ENCODE results near the gene VSTM5.
"Not testable (repeated sequence)": the region's sequence is repeated elsewhere in the genome, so short reads cannot be mapped to it uniquely, and the experiment has no call there.

VSTM5 gene

DNA sequence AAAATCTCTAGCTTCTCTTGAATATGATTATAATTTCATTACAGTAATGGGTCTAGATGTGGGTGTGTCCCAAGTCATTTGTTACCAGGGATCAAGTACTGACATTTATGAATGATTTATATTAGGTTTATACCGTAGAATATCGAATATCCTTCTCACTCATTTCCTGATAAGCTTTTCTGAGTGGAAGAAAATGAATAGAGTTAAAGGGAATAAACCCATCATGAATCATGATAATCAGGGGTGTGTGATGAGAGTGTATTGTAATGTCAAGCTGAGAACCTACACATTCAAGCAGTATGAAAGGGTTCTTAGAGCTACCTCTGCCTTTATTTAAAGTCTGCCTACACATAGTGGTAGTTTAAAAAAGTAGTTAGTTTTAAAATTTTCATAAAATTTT lies 49.1 kb downstream of the VSTM5 start:
- H3K27me3 ChIP-seq (ENCODE audit: control insufficient read depth, insufficient read depth, low read length, poor library complexity, severe bottlenecking) = no peaks in the 10 kb centered on the region
- WGBS, 2 experiments = 100% methylated on average over 1 to 2 of the region's 2 CpGs
- H3K4me3 ChIP-seq (ENCODE audit: insufficient read depth, low read depth, low read length) = no peak overlapping the region
- peaks cover 59% of the 10 kb centered on the region for H3K36me3 ChIP-seq (ENCODE audit: control insufficient read depth, insufficient read depth, low read length)
- no peak overlapping the region for H3K27ac ChIP-seq (ENCODE audit: insufficient read depth, low read depth, low read length, poor library complexity, severe bottlenecking)
- no peaks in the 10 kb centered on the region for H3K9me3 ChIP-seq (ENCODE audit: control insufficient read depth, low read length)
- H3K4me1 ChIP-seq (ENCODE audit: control insufficient read depth, insufficient read depth, low read length) = no peaks in the 10 kb centered on the region

DNA sequence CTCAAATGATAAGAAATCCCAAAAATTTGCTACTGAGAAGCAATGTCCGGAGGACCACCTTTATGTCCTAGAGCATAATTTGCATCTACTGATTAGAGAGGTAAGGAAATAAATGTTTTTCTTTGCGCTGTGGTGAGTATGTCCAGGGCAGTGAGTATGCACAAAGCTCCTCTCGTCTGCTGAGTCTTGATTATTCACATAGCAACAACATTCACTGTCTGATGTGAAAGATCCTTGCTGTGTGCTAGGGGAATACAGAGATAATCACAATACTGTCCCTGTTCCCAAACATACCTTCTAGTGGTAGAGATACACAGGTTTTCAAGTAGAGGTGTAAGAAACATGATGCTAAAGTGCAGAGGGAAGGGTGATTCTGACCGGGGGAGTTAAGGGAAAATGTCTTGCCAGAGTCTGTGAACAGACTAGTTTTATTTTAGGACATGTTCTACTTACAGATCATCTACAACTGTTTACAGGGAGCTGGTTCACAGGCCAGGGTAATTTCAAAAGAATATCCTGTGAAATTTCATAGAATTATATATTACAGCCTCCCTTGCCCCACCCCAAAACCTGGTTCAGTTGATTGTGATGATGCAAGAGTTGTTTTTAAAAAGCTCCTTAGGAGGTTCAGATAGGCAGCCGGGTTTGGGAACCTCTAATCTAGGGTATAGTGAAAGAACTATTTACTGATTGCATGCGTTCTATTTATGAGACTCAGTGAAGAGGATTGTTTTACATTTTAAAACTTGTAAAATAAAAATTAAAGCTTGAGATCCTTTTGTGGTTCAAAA lies 53.8 kb downstream of the VSTM5 start:
- H3K27ac ChIP-seq (ENCODE audit: insufficient read depth, low read depth, low read length, poor library complexity, severe bottlenecking) = no peak overlapping the region
- no peaks in the 10 kb centered on the region for H3K4me1 ChIP-seq (ENCODE audit: control insufficient read depth, insufficient read depth, low read length)
- no peaks in the 10 kb centered on the region for H3K9me3 ChIP-seq (ENCODE audit: control insufficient read depth, low read length)
- H3K36me3 ChIP-seq (ENCODE audit: control insufficient read depth, insufficient read depth, low read length) = peaks cover 67% of the 10 kb centered on the region
- H3K4me3 ChIP-seq (ENCODE audit: insufficient read depth, low read depth, low read length) = no peak overlapping the region
- 88 to 89% methylated on average over 6 of the region's 6 CpGs for WGBS, 2 experiments
- no peaks in the 10 kb centered on the region for H3K27me3 ChIP-seq (ENCODE audit: control insufficient read depth, insufficient read depth, low read length, poor library complexity, severe bottlenecking)

GRCh38 chr11:93791493-93791892 lies 58.9 kb downstream of the VSTM5 start:
- no peaks in the 10 kb centered on the region for H3K4me1 ChIP-seq (ENCODE audit: control insufficient read depth, insufficient read depth, low read length)
- H3K36me3 ChIP-seq (ENCODE audit: control insufficient read depth, insufficient read depth, low read length) = peaks cover 73% of the 10 kb centered on the region
- WGBS, 2 experiments = 91 to 94% methylated on average over 5 of the region's 5 CpGs
- no peak overlapping the region for H3K4me3 ChIP-seq (ENCODE audit: insufficient read depth, low read depth, low read length)
- no peaks in the 10 kb centered on the region for H3K27me3 ChIP-seq (ENCODE audit: control insufficient read depth, insufficient read depth, low read length, poor library complexity, severe bottlenecking)
- H3K27ac ChIP-seq (ENCODE audit: insufficient read depth, low read depth, low read length, poor library complexity, severe bottlenecking) = no peak overlapping the region
- H3K9me3 ChIP-seq (ENCODE audit: control insufficient read depth, low read length) = no peaks in the 10 kb centered on the region

- peaks cover 21% of the 10 kb centered on the region for H3K36me3 ChIP-seq (ENCODE audit: control insufficient read depth, insufficient read depth, low read length)
- no peaks in the 10 kb centered on the region for H3K27me3 ChIP-seq (ENCODE audit: control insufficient read depth, insufficient read depth, low read length, poor library complexity, severe bottlenecking)
- peak overlapping the region; percentile 39 for H3K27ac ChIP-seq (ENCODE audit: insufficient read depth, low read depth, low read length, poor library complexity, severe bottlenecking)
- H3K9me3 ChIP-seq (ENCODE audit: control insufficient read depth, low read length) = no peaks in the 10 kb centered on the region
- peak overlapping the region; percentile 96 for H3K4me3 ChIP-seq (ENCODE audit: insufficient read depth, low read depth, low read length)
- peaks cover 5% of the 10 kb centered on the region for H3K4me1 ChIP-seq (ENCODE audit: control insufficient read depth, insufficient read depth, low read length)
- 0 to 1% methylated on average over 13 of the region's 13 CpGs for WGBS, 2 experiments
Observed at GRCh38 chr11:93784935-93785360, 65.5 kb downstream of the VSTM5 start.

DNA sequence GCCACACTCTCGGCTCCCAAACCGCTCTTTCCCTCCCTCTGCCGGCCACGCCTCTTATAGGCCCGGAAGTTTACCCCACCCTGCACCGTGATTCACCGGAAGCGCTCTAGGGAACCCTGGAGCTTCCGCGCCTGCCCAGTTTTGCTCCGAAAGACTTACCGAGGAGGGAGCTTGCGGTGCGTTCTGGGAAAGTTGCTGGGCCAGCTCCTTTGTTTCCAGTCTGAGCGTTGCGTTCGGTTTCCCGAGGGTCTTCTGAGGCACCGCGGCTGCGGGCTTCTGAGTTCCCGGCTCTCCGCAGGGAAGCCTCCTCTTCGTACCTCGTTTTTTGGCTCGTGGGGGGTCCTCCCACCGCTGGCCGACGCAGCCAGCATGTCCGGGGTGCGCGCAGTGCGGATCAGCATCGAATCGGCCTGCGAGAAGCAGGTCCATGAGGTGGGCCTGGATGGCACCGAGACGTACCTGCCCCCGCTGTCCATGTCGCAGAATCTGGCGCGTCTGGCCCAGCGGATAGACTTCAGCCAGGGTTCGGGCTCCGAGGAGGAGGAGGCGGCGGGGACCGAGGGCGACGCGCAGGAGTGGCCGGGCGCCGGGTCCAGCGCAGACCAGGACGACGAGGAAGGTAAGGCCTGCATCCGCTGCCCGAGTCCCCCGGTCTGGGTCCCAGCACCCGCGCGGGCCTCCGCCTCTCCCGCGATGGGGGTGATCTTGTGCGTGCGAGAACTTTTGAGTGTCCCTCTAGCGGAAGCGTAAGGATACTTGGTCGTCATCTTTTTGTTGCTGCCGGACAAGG lies 66.1 kb downstream of the VSTM5 start, which contains the start of gene MED17:
Gene MED17 (plus strand): TSS at position 138 of the 790 bp plus-strand sequence. CDS start 232 bp downstream, at position 370.
- H3K27me3 ChIP-seq (ENCODE audit: control insufficient read depth, insufficient read depth, low read length, poor library complexity, severe bottlenecking) = no peaks in the 10 kb centered on the region
- H3K4me3 ChIP-seq (ENCODE audit: insufficient read depth, low read depth, low read length) = peak within 1 kb of the TSS; percentile 96
- no peaks in the 10 kb centered on the region for H3K9me3 ChIP-seq (ENCODE audit: control insufficient read depth, low read length)
- peaks cover 5% of the 10 kb centered on the region for H3K4me1 ChIP-seq (ENCODE audit: control insufficient read depth, insufficient read depth, low read length)
- peak within 1 kb of the TSS; percentile 99 for H3K27ac ChIP-seq (ENCODE audit: insufficient read depth, low read depth, low read length, poor library complexity, severe bottlenecking)
- peaks cover 16% of the 10 kb centered on the region for H3K36me3 ChIP-seq (ENCODE audit: control insufficient read depth, insufficient read depth, low read length)
- WGBS, 2 experiments = 0% methylated on average over 72 of the region's 72 CpGs

- Histone ChIP-seq H3K4me3 (ENCODE audit: insufficient read depth, low read depth, low read length) (peak overlapping the region; percentile 96), H3K4me1 (ENCODE audit: control insufficient read depth, insufficient read depth, low read length) (peaks cover 5% of the 10 kb centered on the region), H3K9me3 (ENCODE audit: control insufficient read depth, low read length) (no peaks in the 10 kb centered on the region), H3K27ac (ENCODE audit: insufficient read depth, low read depth, low read length, poor library complexity, severe bottlenecking) (peak overlapping the region; percentile 99), H3K27me3 (ENCODE audit: control insufficient read depth, insufficient read depth, low read length, poor library complexity, severe bottlenecking) (no peaks in the 10 kb centered on the region), H3K36me3 (ENCODE audit: control insufficient read depth, insufficient read depth, low read length) (peaks cover 11% of the 10 kb centered on the region)
- WGBS, 2 experiments = 0 to 1% methylated on average over 9 of the region's 10 CpGs
Observed at GRCh38 chr11:93783765-93784144, 66.7 kb downstream of the VSTM5 start.

GRCh38 chr11:93783362-93783761 lies 67.1 kb downstream of the VSTM5 start:
- no peak overlapping the region for H3K27ac ChIP-seq (ENCODE audit: insufficient read depth, low read depth, low read length, poor library complexity, severe bottlenecking)
- peak overlapping the region; percentile 96 for H3K4me3 ChIP-seq (ENCODE audit: insufficient read depth, low read depth, low read length)
- no peaks in the 10 kb centered on the region for H3K9me3 ChIP-seq (ENCODE audit: control insufficient read depth, low read length)
- H3K4me1 ChIP-seq (ENCODE audit: control insufficient read depth, insufficient read depth, low read length) = peaks cover 5% of the 10 kb centered on the region
- 85 to 88% methylated on average over 5 of the region's 7 CpGs for WGBS, 2 experiments
- peaks cover 7% of the 10 kb centered on the region for H3K36me3 ChIP-seq (ENCODE audit: control insufficient read depth, insufficient read depth, low read length)
- no peaks in the 10 kb centered on the region for H3K27me3 ChIP-seq (ENCODE audit: control insufficient read depth, insufficient read depth, low read length, poor library complexity, severe bottlenecking)

- H3K9me3 ChIP-seq (ENCODE audit: control insufficient read depth, low read length) = no peaks in the 10 kb centered on the region
- H3K27me3 ChIP-seq (ENCODE audit: control insufficient read depth, insufficient read depth, low read length, poor library complexity, severe bottlenecking) = no peaks in the 10 kb centered on the region
- no peak overlapping the region for H3K27ac ChIP-seq (ENCODE audit: insufficient read depth, low read depth, low read length, poor library complexity, severe bottlenecking)
- no peaks in the 10 kb centered on the region for H3K4me1 ChIP-seq (ENCODE audit: control insufficient read depth, insufficient read depth, low read length)
- H3K36me3 ChIP-seq (ENCODE audit: control insufficient read depth, insufficient read depth, low read length) = no peaks in the 10 kb centered on the region
- H3K4me3 ChIP-seq (ENCODE audit: insufficient read depth, low read depth, low read length) = no peak overlapping the region
- WGBS, 2 experiments = 53% methylated on average over 2 of the region's 2 CpGs; no CpG with 5 or more reads in 1 of the 2 experiments
Observed at GRCh38 chr11:93775289-93775688, 75.1 kb downstream of the VSTM5 start.

- H3K36me3 ChIP-seq (ENCODE audit: control insufficient read depth, insufficient read depth, low read length); H3K27ac ChIP-seq (ENCODE audit: insufficient read depth, low read depth, low read length, poor library complexity, severe bottlenecking); H3K9me3 ChIP-seq (ENCODE audit: control insufficient read depth, low read length); H3K4me1 ChIP-seq (ENCODE audit: control insufficient read depth, insufficient read depth, low read length); H3K27me3 ChIP-seq (ENCODE audit: control insufficient read depth, insufficient read depth, low read length, poor library complexity, severe bottlenecking); H3K4me3 ChIP-seq (ENCODE audit: insufficient read depth, low read depth, low read length): not testable (repeated sequence)
- WGBS, 2 experiments = 99 to 100% methylated on average over 1 to 3 of the region's 3 CpGs
Observed at GRCh38 chr11:93774560-93774959, 75.9 kb downstream of the VSTM5 start.

GRCh38 chr11:93773601-93774200 lies 76.7 kb downstream of the VSTM5 start:
- WGBS, 2 experiments = 89 to 92% methylated on average over 10 of the region's 10 CpGs
- H3K4me3 ChIP-seq (ENCODE audit: insufficient read depth, low read depth, low read length) = no peak overlapping the region
- no peaks in the 10 kb centered on the region for H3K36me3 ChIP-seq (ENCODE audit: control insufficient read depth, insufficient read depth, low read length)
- H3K27me3 ChIP-seq (ENCODE audit: control insufficient read depth, insufficient read depth, low read length, poor library complexity, severe bottlenecking) = no peaks in the 10 kb centered on the region
- no peaks in the 10 kb centered on the region for H3K4me1 ChIP-seq (ENCODE audit: control insufficient read depth, insufficient read depth, low read length)
- no peak overlapping the region for H3K27ac ChIP-seq (ENCODE audit: insufficient read depth, low read depth, low read length, poor library complexity, severe bottlenecking)
- no peaks in the 10 kb centered on the region for H3K9me3 ChIP-seq (ENCODE audit: control insufficient read depth, low read length)

Measured in ectodermal cell (in vitro differentiated cells).